Heart right ventricle (tissue), 12 donors: ENCODE measurements around the gene DPM3. TPM values are rescaled to one million over a fixed set of nuclear protein-coding genes. Genes with fewer than 3 reads are reported as not detected.

ENCODE experiments used
- polyA plus RNA-seq, 2 donors: library from polyadenylated mRNA; stranded (reverse); fragments of 200-250 nt; gene quantifications; one replicate each; pipeline ENCODE4 v1.2.3, GENCODE V29; 2013
- total RNA-seq, 10 donors: library from RNA; stranded (reverse); fragmentation: NEBNext Ultra II Directional in 3 of 10; extraction: Animal tissue kit (Norgen Biotek cat#: 25700) in 3 of 10; gene quantifications; one replicate each; pipeline versions ENCODE4 v1.2.1 to v1.2.4, GENCODE V29; 2021 to 2023
- donor health status: ischemic (EF 13 %, LVEDD 7.1; RV severe dilation, severe dysfunction).
- donor health status: healthy with polysubstance abuse.
- donor health status: DM: no; HTN: yes; CAD: no.
- donor health status: DM: no; HTN: no; CAD: no.
- donor health status: ischemic (EF 25% LVEDD 6.9; RV normal size, moderate dysfunction).
- donor health status: ischemic (EF 25% LVEDD 5.7; RV mildly dilated, moderate dysfunction).
- donor health status: healthy.
- donor health status: nonischemic (EF 11% LVEDD 7.7; RV severe dilation, severe dysfunction).
- donor health status: DM: yes; HTN: yes; CAD: no.
- donor health status: PGD.
- donor health status: ischemic (EF 29% LVEDD 5.4; RV normal size, mild dysfunction).
- donor health status: nonischemic (EF 23%, LVEDD 6.1; RV moderate dilation, normal function).

Gene DPM3
- total and polyA plus RNA-seq, 12 donors, result 48.2 to 304 (median 54.3) TPM

Other genes starting within 250 kb of the DPM3 start
- gene PMVK, start 203.8 kb downstream of the DPM3 start, total RNA-seq, result 10 to 100 TPM; 29.9 to 66.4 (median 39.4) TPM
- 10 to 100 TPM; 40.2 to 42.9 TPM for gene PMVK, start 203.8 kb downstream of the DPM3 start, polyA plus RNA-seq
- 10 to 100 TPM; 38.3 to 75.0 (median 48.8) TPM for gene PBXIP1, start 184.4 kb downstream of the DPM3 start, total RNA-seq
- 10 to 100 TPM; 25.4 to 33.0 TPM for gene PBXIP1, start 184.4 kb downstream of the DPM3 start, polyA plus RNA-seq
- gene PYGO2, start 178.7 kb downstream of the DPM3 start, total RNA-seq, result 10 to 100 TPM in 9 of 10 donors, 1 to 10 TPM in 1; 8.8 to 18.0 (median 13.9) TPM
- 10 to 100 TPM; 11.9 to 12.1 TPM for gene PYGO2, start 178.7 kb downstream of the DPM3 start, polyA plus RNA-seq
- 10 to 100 TPM; 42.6 to 95.7 (median 57.8) TPM for gene SHC1, start 169.8 kb downstream of the DPM3 start, total RNA-seq
- 10 to 100 TPM; 35.6 to 58.3 TPM for gene SHC1, start 169.8 kb downstream of the DPM3 start, polyA plus RNA-seq
- gene CKS1B, start 165.8 kb downstream of the DPM3 start, total RNA-seq, result 10 to 100 TPM; 10.9 to 30.9 (median 17.5) TPM
- 10 to 100 TPM in 1 of 2 donors, 1 to 10 TPM in 1; 4.6 to 36.7 TPM for gene CKS1B, start 165.8 kb downstream of the DPM3 start, polyA plus RNA-seq
- gene FLAD1, start 157.2 kb downstream of the DPM3 start, total RNA-seq, result 10 to 100 TPM; 20.1 to 36.8 (median 24.1) TPM
- gene FLAD1, start 157.2 kb downstream of the DPM3 start, polyA plus RNA-seq, result 10 to 100 TPM; 25.1 to 41.6 TPM
- not detected for gene LENEP, start 146.9 kb downstream of the DPM3 start, total RNA-seq
- gene LENEP, start 146.9 kb downstream of the DPM3 start, polyA plus RNA-seq, result not detected
- gene ZBTB7B, start 137.7 kb downstream of the DPM3 start, total RNA-seq, result 10 to 100 TPM; 25.7 to 54.7 (median 34.5) TPM
- gene ZBTB7B, start 137.7 kb downstream of the DPM3 start, polyA plus RNA-seq, result 10 to 100 TPM; 41.1 to 51.6 TPM
- gene DCST2, start 106.8 kb downstream of the DPM3 start, total RNA-seq, result under 1 TPM in 9 of 10 donors, not detected in 1; 0.15 to 0.67 (median 0.30) TPM
- gene DCST2, start 106.8 kb downstream of the DPM3 start, polyA plus RNA-seq, result 1 to 10 TPM in 1 of 2 donors, under 1 TPM in 1; 0.38 to 1.8 TPM
- gene DCST1, start 106.7 kb downstream of the DPM3 start, total RNA-seq, result not detected
- under 1 TPM in 1 of 2 donors, not detected in 1; 0.29 TPM for gene DCST1, start 106.7 kb downstream of the DPM3 start, polyA plus RNA-seq
- gene ADAM15, start 89.2 kb downstream of the DPM3 start, total RNA-seq, result 100 to 1,000 TPM in 1 of 10 donors, 10 to 100 TPM in 9; 46.7 to 146 (median 58.5) TPM
- gene ADAM15, start 89.2 kb downstream of the DPM3 start, polyA plus RNA-seq, result 100 to 1,000 TPM; 144 to 305 TPM
- 1 to 10 TPM in 8 of 10 donors, under 1 TPM in 2; 0.49 to 2.8 (median 1.8) TPM for gene EFNA4, start 76.8 kb downstream of the DPM3 start, total RNA-seq
- gene EFNA4, start 76.8 kb downstream of the DPM3 start, polyA plus RNA-seq, result 1 to 10 TPM; 4.2 to 5.4 TPM
- 1 to 10 TPM in 1 of 10 donors, under 1 TPM in 8, not detected in 1; 0.23 to 1.9 (median 0.46) TPM for gene EFNA3, start 61.7 kb downstream of the DPM3 start, total RNA-seq
- 1 to 10 TPM in 1 of 2 donors, under 1 TPM in 1; 0.95 to 1.8 TPM for gene EFNA3, start 61.7 kb downstream of the DPM3 start, polyA plus RNA-seq
- gene EFNA1, start 12.7 kb downstream of the DPM3 start, total RNA-seq, result 10 to 100 TPM; 28.9 to 50.0 (median 35.6) TPM
- gene EFNA1, start 12.7 kb downstream of the DPM3 start, polyA plus RNA-seq, result 100 to 1,000 TPM in 1 of 2 donors, 10 to 100 TPM in 1; 44.2 to 104 TPM
- 10 to 100 TPM in 2 of 10 donors, 1 to 10 TPM in 8; 5.5 to 16.8 (median 7.9) TPM for gene SLC50A1, start 4.7 kb downstream of the DPM3 start, total RNA-seq
- gene SLC50A1, start 4.7 kb downstream of the DPM3 start, polyA plus RNA-seq, result 10 to 100 TPM; 23.2 to 33.7 TPM
- gene KRTCAP2, start 32.8 kb upstream of the DPM3 start, total RNA-seq, result 100 to 1,000 TPM in 9 of 10 donors, 10 to 100 TPM in 1; 96.1 to 173 (median 114) TPM
- gene KRTCAP2, start 32.8 kb upstream of the DPM3 start, polyA plus RNA-seq, result 100 to 1,000 TPM; 302 to 355 TPM
- gene TRIM46, start 33.3 kb upstream of the DPM3 start, total RNA-seq, result under 1 TPM in 2 of 10 donors, not detected in 8; 0.10 to 0.35 TPM
- under 1 TPM; 0.04 to 0.07 TPM for gene TRIM46, start 33.3 kb upstream of the DPM3 start, polyA plus RNA-seq
- 1 to 10 TPM; 3.8 to 8.8 (median 6.4) TPM for gene THBS3, start 67.4 kb upstream of the DPM3 start, total RNA-seq
- gene THBS3, start 67.4 kb upstream of the DPM3 start, polyA plus RNA-seq, result 10 to 100 TPM in 1 of 2 donors, 1 to 10 TPM in 1; 4.9 to 23.5 TPM
- 10 to 100 TPM; 13.1 to 25.8 (median 17.1) TPM for gene MTX1, start 68.2 kb upstream of the DPM3 start, total RNA-seq
- gene MTX1, start 68.2 kb upstream of the DPM3 start, polyA plus RNA-seq, result 10 to 100 TPM; 33.9 to 49.7 TPM
- gene ENTREP3, start 115.0 kb upstream of the DPM3 start, total RNA-seq, result 10 to 100 TPM in 7 of 10 donors, 1 to 10 TPM in 3; 8.6 to 21.0 (median 11.3) TPM
- gene ENTREP3, start 115.0 kb upstream of the DPM3 start, polyA plus RNA-seq, result 10 to 100 TPM in 1 of 2 donors, 1 to 10 TPM in 1; 7.1 to 13.7 TPM
- 10 to 100 TPM; 54.1 to 73.1 (median 60.1) TPM for gene SCAMP3, start 121.8 kb upstream of the DPM3 start, total RNA-seq
- gene SCAMP3, start 121.8 kb upstream of the DPM3 start, polyA plus RNA-seq, result 100 to 1,000 TPM in 1 of 2 donors, 10 to 100 TPM in 1; 47.9 to 109 TPM
- 10 to 100 TPM; 12.5 to 21.9 (median 18.0) TPM for gene CLK2, start 133.0 kb upstream of the DPM3 start, total RNA-seq
- gene CLK2, start 133.0 kb upstream of the DPM3 start, polyA plus RNA-seq, result 10 to 100 TPM; 17.4 to 47.1 TPM
- 1 to 10 TPM in 5 of 10 donors, under 1 TPM in 5; 0.68 to 1.7 (median 1.0) TPM for gene HCN3, start 136.9 kb upstream of the DPM3 start, total RNA-seq
- gene HCN3, start 136.9 kb upstream of the DPM3 start, polyA plus RNA-seq, result 1 to 10 TPM in 1 of 2 donors, under 1 TPM in 1; 0.81 to 3.2 TPM
- gene PKLR, start 160.9 kb upstream of the DPM3 start, total RNA-seq, result under 1 TPM in 1 of 10 donors, not detected in 9; 0.11 TPM
- gene PKLR, start 160.9 kb upstream of the DPM3 start, polyA plus RNA-seq, result not detected
- 100 to 1,000 TPM in 1 of 10 donors, 10 to 100 TPM in 9; 63.1 to 108 (median 76.9) TPM for gene FDPS, start 168.3 kb upstream of the DPM3 start, total RNA-seq
- 100 to 1,000 TPM; 109 to 113 TPM for gene FDPS, start 168.3 kb upstream of the DPM3 start, polyA plus RNA-seq
- 10 to 100 TPM; 11.4 to 22.8 (median 15.1) TPM for gene RUSC1, start 180.4 kb upstream of the DPM3 start, total RNA-seq
- gene RUSC1, start 180.4 kb upstream of the DPM3 start, polyA plus RNA-seq, result 10 to 100 TPM; 25.0 to 26.4 TPM